ENCODE data around the gene DSCAM. TPM values are rescaled to one million over a fixed set of nuclear protein-coding genes. Genes with fewer than 3 reads are reported as not detected.

DSCAM gene
- total RNA-seq, 1 donor from 2014 or later = 4.4 TPM

DNA sequence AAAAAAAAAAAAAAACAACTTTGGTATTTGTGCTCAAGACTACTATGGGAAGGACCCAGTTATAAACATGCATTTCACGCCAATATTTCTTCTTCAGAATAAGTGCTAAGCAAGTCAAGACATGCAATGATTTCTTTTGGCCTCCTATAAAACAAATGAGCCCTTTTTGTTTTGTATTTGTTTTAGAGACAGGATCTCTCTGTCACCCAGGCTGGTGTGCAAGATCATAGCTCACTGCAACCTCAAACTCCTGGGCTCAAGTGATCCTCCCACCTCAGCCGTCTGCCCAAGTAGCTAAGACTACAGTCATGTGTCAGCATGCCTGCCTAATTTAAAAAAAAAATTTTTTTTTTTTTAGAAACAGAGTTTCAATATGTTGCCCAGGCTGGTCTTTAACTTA is 631.0 kb downstream of the DSCAM start:
- H3K4me1 Mint-ChIP-seq (ENCODE audit: low read depth, unreplicated experiment) = no peaks in the 10 kb centered on the region
- H3K36me3 Mint-ChIP-seq (ENCODE audit: unreplicated experiment) = no peaks in the 10 kb centered on the region
- H3K9me3 Mint-ChIP-seq (ENCODE audit: unreplicated experiment) = no peaks in the 10 kb centered on the region
- no peak overlapping the region for H3K27ac Mint-ChIP-seq (ENCODE audit: unreplicated experiment)
- H3K4me3 Mint-ChIP-seq (ENCODE audit: unreplicated experiment) = no peak overlapping the region
- no peak for TF ChIP-seq CTCF (IDR thresholded peaks at IDR 0.05; ENCODE audit: partially characterized antibody, unreplicated experiment)
- DNase-seq = no peak
- H3K27me3 Mint-ChIP-seq (ENCODE audit: unreplicated experiment) = peaks cover 1% of the 10 kb centered on the region

DNA sequence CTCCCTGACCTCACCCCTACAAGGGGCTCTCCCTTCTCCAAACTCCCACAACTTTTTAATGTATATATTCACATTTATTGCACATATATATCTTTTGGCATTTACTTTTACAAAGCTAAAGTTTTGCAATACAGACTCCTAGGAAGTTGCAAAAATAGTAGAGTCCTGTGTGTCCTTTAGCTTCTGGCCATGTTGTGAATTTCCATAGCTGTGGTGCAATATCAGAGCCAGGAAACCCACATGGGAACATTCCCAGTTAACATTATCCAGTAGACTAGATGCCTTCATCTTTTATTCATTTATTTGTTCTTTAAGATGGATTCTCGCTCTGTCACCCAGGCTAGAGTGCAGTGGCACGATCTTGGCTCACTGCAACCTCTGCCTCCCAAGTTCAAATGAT is 636.7 kb downstream of the DSCAM start:
- no peak for DNase-seq
- H3K4me1 Mint-ChIP-seq (ENCODE audit: low read depth, unreplicated experiment) = peaks cover 5% of the 10 kb centered on the region
- no peak overlapping the region for H3K4me3 Mint-ChIP-seq (ENCODE audit: unreplicated experiment)
- H3K27me3 Mint-ChIP-seq (ENCODE audit: unreplicated experiment) = no peaks in the 10 kb centered on the region
- TF ChIP-seq CTCF (IDR thresholded peaks at IDR 0.05; ENCODE audit: partially characterized antibody, unreplicated experiment) = no peak
- H3K9me3 Mint-ChIP-seq (ENCODE audit: unreplicated experiment) = no peaks in the 10 kb centered on the region
- H3K36me3 Mint-ChIP-seq (ENCODE audit: unreplicated experiment) = no peaks in the 10 kb centered on the region
- H3K27ac Mint-ChIP-seq (ENCODE audit: unreplicated experiment) = no peak overlapping the region

- H3K27ac Mint-ChIP-seq (ENCODE audit: unreplicated experiment) = no peak overlapping the region
- peaks cover 6% of the 10 kb centered on the region for H3K9me3 Mint-ChIP-seq (ENCODE audit: unreplicated experiment)
- H3K27me3 Mint-ChIP-seq (ENCODE audit: unreplicated experiment) = no peaks in the 10 kb centered on the region
- peaks cover 13% of the 10 kb centered on the region for H3K4me1 Mint-ChIP-seq (ENCODE audit: low read depth, unreplicated experiment)
- H3K36me3 Mint-ChIP-seq (ENCODE audit: unreplicated experiment) = no peaks in the 10 kb centered on the region
- no peak overlapping the region for H3K4me3 Mint-ChIP-seq (ENCODE audit: unreplicated experiment)
- DNase-seq = no peak
- TF ChIP-seq CTCF (IDR thresholded peaks at IDR 0.05; ENCODE audit: partially characterized antibody, unreplicated experiment) = no peak
Measured at GRCh38 chr21:40208948-40209345, 638.0 kb downstream of the DSCAM start.

GRCh38 chr21:40208206-40208947 is 638.6 kb downstream of the DSCAM start:
- Mint-ChIP-seq H3K36me3 (ENCODE audit: unreplicated experiment) (no peaks in the 10 kb centered on the region), H3K9me3 (ENCODE audit: unreplicated experiment) (peaks cover 6% of the 10 kb centered on the region), H3K4me1 (ENCODE audit: low read depth, unreplicated experiment) (peaks cover 13% of the 10 kb centered on the region), H3K4me3 (ENCODE audit: unreplicated experiment) (no peak overlapping the region), H3K27ac (ENCODE audit: unreplicated experiment) (no peak overlapping the region), H3K27me3 (ENCODE audit: unreplicated experiment) (no peaks in the 10 kb centered on the region)
- no peak for DNase-seq
- no peak for TF ChIP-seq CTCF (IDR thresholded peaks at IDR 0.05; ENCODE audit: partially characterized antibody, unreplicated experiment)

GRCh38 chr21:40200946-40201345 is 646.0 kb downstream of the DSCAM start:
- Mint-ChIP-seq H3K4me3 (ENCODE audit: unreplicated experiment) (no peak overlapping the region), H3K36me3 (ENCODE audit: unreplicated experiment) (no peaks in the 10 kb centered on the region), H3K9me3 (ENCODE audit: unreplicated experiment) (peaks cover 6% of the 10 kb centered on the region), H3K27me3 (ENCODE audit: unreplicated experiment) (peaks cover 2% of the 10 kb centered on the region), H3K4me1 (ENCODE audit: low read depth, unreplicated experiment) (peaks cover 14% of the 10 kb centered on the region), H3K27ac (ENCODE audit: unreplicated experiment) (no peak overlapping the region)
- TF ChIP-seq CTCF (IDR thresholded peaks at IDR 0.05; ENCODE audit: partially characterized antibody, unreplicated experiment) = no peak
- DNase-seq = no peak
